Prostate gland (tissue), 2 donors: ENCODE results near the gene MBD3L2.

ENCODE experiments used
- POLR2A ChIP-seq: fragments of 450-650 bp; IDR thresholded peaks from one replicate; pipeline ENCODE4 v1.6.1; 2016; ENCODE audit warnings: antibody characterized with exemption, mild to moderate bottlenecking
- TF ChIP-seq, protein P1 (sequence below), 4 experiments: fragments of 200-600 bp in 2 of 4; fragments of 450-650 bp in 2 of 4; sonication (generic) in 2 of 4; IDR thresholded peaks; 1 replicate in 3 of 4; 2 replicates in 1 of 4; pipeline ENCODE4 v1.5.1; 2016 to 2019; ENCODE audit warnings: antibody characterized with exemption in 4 of 4, mild to moderate bottlenecking in 2 of 4, moderate library complexity in 2 of 4

DNA sequence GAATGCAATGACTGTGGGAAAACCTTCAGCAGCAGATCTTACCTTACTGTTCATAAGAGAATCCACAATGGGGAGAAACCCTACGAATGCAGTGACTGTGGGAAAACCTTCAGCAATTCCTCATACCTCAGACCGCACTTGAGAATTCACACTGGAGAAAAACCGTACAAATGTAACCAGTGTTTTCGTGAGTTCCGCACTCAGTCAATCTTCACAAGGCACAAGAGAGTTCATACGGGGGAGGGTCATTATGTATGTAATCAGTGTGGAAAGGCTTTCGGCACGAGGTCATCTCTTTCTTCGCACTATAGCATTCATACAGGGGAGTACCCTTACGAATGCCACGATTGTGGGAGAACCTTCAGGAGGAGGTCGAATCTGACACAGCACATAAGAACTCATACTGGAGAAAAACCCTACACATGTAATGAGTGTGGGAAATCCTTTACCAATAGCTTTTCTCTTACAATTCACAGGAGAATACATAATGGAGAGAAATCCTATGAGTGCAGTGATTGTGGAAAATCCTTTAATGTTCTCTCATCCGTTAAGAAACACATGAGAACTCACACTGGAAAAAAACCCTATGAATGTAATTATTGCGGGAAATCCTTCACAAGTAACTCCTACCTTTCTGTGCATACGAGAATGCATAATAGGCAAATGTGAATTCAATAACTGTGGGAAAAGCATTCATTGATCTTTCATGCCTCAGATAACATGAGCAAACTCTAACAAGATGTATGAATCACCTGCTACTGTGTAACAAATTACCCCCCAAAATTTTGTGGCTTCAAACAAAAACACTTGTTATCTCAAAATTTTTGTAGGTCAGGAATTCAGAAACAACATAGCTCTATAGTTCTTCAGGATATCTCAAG, 34.2 kb downstream of the MBD3L2 start:
- no peak for TF ChIP-seq POLR2A
- TF ChIP-seq, protein P1, sequence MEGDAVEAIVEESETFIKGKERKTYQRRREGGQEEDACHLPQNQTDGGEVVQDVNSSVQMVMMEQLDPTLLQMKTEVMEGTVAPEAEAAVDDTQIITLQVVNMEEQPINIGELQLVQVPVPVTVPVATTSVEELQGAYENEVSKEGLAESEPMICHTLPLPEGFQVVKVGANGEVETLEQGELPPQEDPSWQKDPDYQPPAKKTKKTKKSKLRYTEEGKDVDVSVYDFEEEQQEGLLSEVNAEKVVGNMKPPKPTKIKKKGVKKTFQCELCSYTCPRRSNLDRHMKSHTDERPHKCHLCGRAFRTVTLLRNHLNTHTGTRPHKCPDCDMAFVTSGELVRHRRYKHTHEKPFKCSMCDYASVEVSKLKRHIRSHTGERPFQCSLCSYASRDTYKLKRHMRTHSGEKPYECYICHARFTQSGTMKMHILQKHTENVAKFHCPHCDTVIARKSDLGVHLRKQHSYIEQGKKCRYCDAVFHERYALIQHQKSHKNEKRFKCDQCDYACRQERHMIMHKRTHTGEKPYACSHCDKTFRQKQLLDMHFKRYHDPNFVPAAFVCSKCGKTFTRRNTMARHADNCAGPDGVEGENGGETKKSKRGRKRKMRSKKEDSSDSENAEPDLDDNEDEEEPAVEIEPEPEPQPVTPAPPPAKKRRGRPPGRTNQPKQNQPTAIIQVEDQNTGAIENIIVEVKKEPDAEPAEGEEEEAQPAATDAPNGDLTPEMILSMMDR (IDR thresholded peaks at IDR 0.05), result no peak
